Gastroesophageal sphincter (tissue), 4 donors: ENCODE data around the gene OR14K1. TPM values are rescaled to one million over a fixed set of nuclear protein-coding genes. Genes with fewer than 3 reads are reported as not detected.
"Not testable (repeated sequence)": the region's sequence is repeated elsewhere in the genome, so short reads cannot be mapped to it uniquely, and the experiment has no call there.

ENCODE experiments used
- ATAC-seq: fragments of 150-250 bp; one replicate; pipeline ENCODE4 v1.9.1; 2016; ENCODE audit warnings: mild to moderate bottlenecking, moderate library complexity
- H3K27ac ChIP-seq, 4 donors: fragments of 200-600 bp; sonication (generic) in 3 of 4; 1 replicate in 3 of 4; 2 replicates in 1 of 4; pipeline ENCODE4 v1.5.1; 2016 to 2019
- H3K27me3 ChIP-seq: fragments of 200-600 bp; sonication (generic); one replicate; pipeline ENCODE4 v1.5.1; 2019
- H3K36me3 ChIP-seq, 2 donors: fragments of 200-600 bp; sonication (generic); one replicate each; pipeline ENCODE4 v1.5.1; 2019; ENCODE audit warnings: control low read depth in 1 of 2
- H3K4me1 ChIP-seq, 3 donors: fragments of 200-600 bp; sonication (generic); 1 replicate in 2 of 3; 2 replicates in 1 of 3; pipeline ENCODE4 v1.5.1; 2016 to 2019; ENCODE audit warnings: control low read depth in 2 of 3
- H3K4me3 ChIP-seq, 2 donors: fragments of 200-600 bp; sonication (generic); one replicate each; pipeline ENCODE4 v1.5.1; 2019; ENCODE audit warnings: mild to moderate bottlenecking in 1 of 2, moderate library complexity in 1 of 2
- H3K9me3 ChIP-seq, 3 donors: fragments of 200-600 bp; sonication (generic); one replicate each; pipeline ENCODE4 v1.5.1; 2017 to 2019; ENCODE audit warnings: control low read depth in 2 of 3
- CTCF ChIP-seq, 4 experiments: fragments of 200-600 bp in 2 of 4; fragments of 450-650 bp in 2 of 4; sonication (generic) in 1 of 4; IDR thresholded peaks; one replicate each; pipeline ENCODE4 v1.5.1; 2017 to 2019; ENCODE audit warnings: antibody characterized with exemption in 4 of 4, mild to moderate bottlenecking in 2 of 4, moderate library complexity in 2 of 4
- EP300 ChIP-seq: sonication (generic); formaldehyde crosslinking; IDR thresholded peaks from one replicate; pipeline ENCODE4 v1.6.1; 2017; ENCODE audit warnings: antibody characterized with exemption, mild to moderate bottlenecking
- POLR2A ChIP-seq, 2 donors: fragments of 450-650 bp; IDR thresholded peaks; one replicate each; pipeline ENCODE4 v1.6.1; 2017; ENCODE audit warnings: antibody characterized with exemption in 2 of 2, mild to moderate bottlenecking in 2 of 2, moderate library complexity in 1 of 2
- POLR2AphosphoS5 ChIP-seq: sonication (generic); formaldehyde crosslinking; IDR thresholded peaks from one replicate; pipeline ENCODE4 v1.6.1; 2017; ENCODE audit warnings: antibody characterized with exemption
- WGBS, 2 donors: methylation state at CpG; one replicate each; pipeline ENCODE4 v1.1.5; 2018; ENCODE audit warnings: low coverage in 1 of 2; 5-methylcytosine and 5-hydroxymethylcytosine counted together
- total RNA-seq, 4 donors: library from RNA; depleted of rRNA; stranded (reverse); fragments of >200 nt; gene quantifications; one replicate each; pipeline ENCODE4 v1.1.0, GENCODE V29; 2016

Gene OR14K1
- total RNA-seq, 4 donors from 2014 or later = not detected

- no peak for ATAC-seq
- Histone ChIP-seq H3K27ac (no peak overlapping the region), H3K4me3 (no peak overlapping the region), H3K9me3 (peaks cover 0 to 12% (median 0%) of the 10 kb centered on the region in 3 donors), H3K27me3 (no peaks in the 10 kb centered on the region), H3K4me1 (no peaks in the 10 kb centered on the region), H3K36me3 (no peaks in the 10 kb centered on the region)
- 80 to 94% methylated on average over 2 to 4 of the region's 4 CpGs for WGBS, 2 donors
- TF ChIP-seq CTCF (IDR thresholded peaks at IDR 0.05) (no peak), POLR2A (IDR thresholded peaks at IDR 0.05) (no peak), POLR2AphosphoS5 (no peak), EP300 (no peak)
These were observed 17.2 kb upstream of the OR14K1 start for GRCh38 chr1:247721222-247721621.

- no peak for ATAC-seq
- TF ChIP-seq POLR2A (IDR thresholded peaks at IDR 0.05) (no peak), CTCF (IDR thresholded peaks at IDR 0.05) (no peak), EP300 (no peak), POLR2AphosphoS5 (no peak)
- no peaks in the 10 kb centered on the region for H3K27me3 ChIP-seq
- H3K4me3 ChIP-seq = no peak overlapping the region
- H3K4me1 ChIP-seq = no peaks in the 10 kb centered on the region
- no peaks in the 10 kb centered on the region for H3K9me3 ChIP-seq
- H3K27ac ChIP-seq = no peak overlapping the region
- 85% methylated on average over 2 of the region's 2 CpGs for WGBS, 2 donors
- H3K36me3 ChIP-seq = no peaks in the 10 kb centered on the region
These were observed 2.3 kb downstream of the OR14K1 start for GRCh38 chr1:247740721-247741120.

GRCh38 chr1:247741756-247742155, 3.3 kb downstream of the OR14K1 start:
- no peak for ATAC-seq
- H3K4me1 ChIP-seq = no peaks in the 10 kb centered on the region
- H3K4me3 ChIP-seq = no peak overlapping the region
- 76 to 84% methylated on average over 5 of the region's 5 CpGs for WGBS, 2 donors
- H3K27me3 ChIP-seq = no peaks in the 10 kb centered on the region
- H3K36me3 ChIP-seq = no peaks in the 10 kb centered on the region
- H3K9me3 ChIP-seq = no peaks in the 10 kb centered on the region
- no peak overlapping the region for H3K27ac ChIP-seq
- TF ChIP-seq CTCF (IDR thresholded peaks at IDR 0.05) = no peak
- TF ChIP-seq POLR2AphosphoS5 = no peak
- no peak for TF ChIP-seq EP300
- TF ChIP-seq POLR2A (IDR thresholded peaks at IDR 0.05) = no peak

- not testable (repeated sequence) for H3K4me3 ChIP-seq, H3K27me3 ChIP-seq, H3K27ac ChIP-seq, H3K36me3 ChIP-seq, H3K4me1 ChIP-seq, ATAC-seq, H3K9me3 ChIP-seq
- 46 to 64% methylated on average over 3 of the region's 3 CpGs for WGBS, 2 donors
These were observed 3.9 kb downstream of the OR14K1 start for GRCh38 chr1:247742215-247742760.

GRCh38 chr1:247746391-247746935, 8.0 kb downstream of the OR14K1 start:
- 73 to 78% methylated on average over 2 to 3 of the region's 3 CpGs for WGBS, 2 donors
- Histone ChIP-seq H3K27ac (no peak overlapping the region), H3K27me3 (no peaks in the 10 kb centered on the region), H3K4me1 (no peaks in the 10 kb centered on the region), H3K4me3 (no peak overlapping the region), H3K36me3 (no peaks in the 10 kb centered on the region), H3K9me3 (peaks cover 0 to 20% (median 0%) of the 10 kb centered on the region in 3 donors)
- TF ChIP-seq CTCF (IDR thresholded peaks at IDR 0.05) (no peak), EP300 (no peak), POLR2AphosphoS5 (no peak), POLR2A (IDR thresholded peaks at IDR 0.05) (no peak)
- ATAC-seq = no peak
